HS-5 (cell line): ENCODE measurements around the gene DTX3.

Source experiments
- DNase-seq: peaks from one replicate; pipeline ENCODE4 v3.0.0-alpha.2; 2012; ENCODE audit warnings: low read depth

The DTX3 gene

DNA sequence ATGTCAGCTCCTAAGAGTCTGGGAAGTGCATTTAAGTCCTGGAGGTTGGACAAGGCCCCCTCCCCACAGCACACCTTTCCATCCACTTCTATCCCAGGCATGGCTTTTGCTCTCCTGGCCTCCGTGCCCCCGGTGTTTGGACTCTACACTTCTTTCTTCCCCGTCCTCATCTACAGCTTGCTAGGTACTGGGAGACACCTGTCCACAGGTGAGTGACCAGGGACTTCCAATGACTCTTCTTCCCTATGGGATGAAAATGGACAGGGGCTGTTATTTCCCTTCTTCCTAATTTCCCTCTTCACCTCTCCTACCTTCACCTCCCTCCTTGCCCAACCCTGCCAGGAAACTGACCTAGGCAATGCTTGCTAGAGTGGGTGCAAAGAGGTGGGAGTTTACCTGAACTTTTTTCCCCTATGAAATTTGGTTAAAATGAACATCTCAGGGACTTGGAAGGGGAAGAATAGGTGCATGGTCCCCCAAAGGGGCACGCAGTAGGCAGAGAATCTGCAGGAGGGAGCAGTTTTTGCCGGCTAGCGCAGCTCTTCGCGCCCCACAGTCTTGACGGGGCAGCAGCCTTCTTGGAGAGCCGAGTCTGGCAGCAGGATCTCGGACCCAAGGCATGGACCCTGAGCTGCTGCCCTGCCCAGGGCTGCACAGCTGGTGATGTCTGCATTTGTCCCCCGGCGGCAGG is 15.8 kb downstream of the DTX3 start:
- DNase-seq = no peak

GRCh38 chr12:57620936-57621496 is 16.4 kb downstream of the DTX3 start:
- DNase-seq = no peak

DNA sequence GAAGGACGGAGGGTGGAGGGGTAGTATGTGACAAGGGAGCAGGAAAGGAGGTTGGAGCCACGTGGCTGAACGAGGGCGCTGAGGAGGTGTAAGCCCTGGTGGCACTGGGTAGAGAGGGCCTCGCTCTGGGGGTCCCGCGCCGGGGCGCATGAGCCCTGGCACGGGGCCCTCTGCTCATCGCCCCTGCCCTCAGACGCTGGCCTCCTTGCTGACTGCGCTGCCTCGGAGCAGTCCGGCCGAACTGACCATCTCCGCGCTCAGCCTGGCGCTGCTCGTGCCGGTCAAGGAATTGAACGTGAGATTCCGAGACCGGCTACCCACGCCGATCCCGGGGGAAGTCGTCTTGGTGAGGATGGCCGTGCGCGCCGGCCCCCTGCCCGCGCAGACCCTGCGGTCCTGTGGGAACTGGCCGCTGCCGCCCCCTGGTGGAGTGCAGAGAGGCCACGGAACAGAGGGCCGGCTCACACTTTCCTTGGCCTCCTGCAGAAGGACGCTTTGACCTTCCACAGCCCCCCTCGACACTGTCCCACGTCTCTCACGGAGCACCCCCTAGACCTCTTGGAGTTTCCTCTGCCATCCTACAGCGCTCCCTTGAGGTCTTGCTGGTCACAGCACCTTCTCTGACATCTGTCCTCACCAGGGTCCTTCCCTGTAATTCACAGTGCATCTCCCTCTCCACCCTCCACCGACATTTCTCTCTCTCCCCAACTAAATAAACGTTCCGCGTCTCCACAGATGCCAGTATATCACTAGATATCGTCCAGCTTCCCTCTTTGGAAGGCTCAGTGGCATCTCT is 17.1 kb downstream of the DTX3 start:
- no peak for DNase-seq

- no peak for DNase-seq
Measured at GRCh38 chr12:57622293-57623245, 17.9 kb downstream of the DTX3 start.

- DNase-seq = no peak
Measured at GRCh38 chr12:57623385-57623784, 18.8 kb downstream of the DTX3 start.

GRCh38 chr12:57623811-57624390 is 19.3 kb downstream of the DTX3 start:
- DNase-seq = no peak

GRCh38 chr12:57624441-57625220 is 20.0 kb downstream of the DTX3 start:
- DNase-seq = no peak

DNA sequence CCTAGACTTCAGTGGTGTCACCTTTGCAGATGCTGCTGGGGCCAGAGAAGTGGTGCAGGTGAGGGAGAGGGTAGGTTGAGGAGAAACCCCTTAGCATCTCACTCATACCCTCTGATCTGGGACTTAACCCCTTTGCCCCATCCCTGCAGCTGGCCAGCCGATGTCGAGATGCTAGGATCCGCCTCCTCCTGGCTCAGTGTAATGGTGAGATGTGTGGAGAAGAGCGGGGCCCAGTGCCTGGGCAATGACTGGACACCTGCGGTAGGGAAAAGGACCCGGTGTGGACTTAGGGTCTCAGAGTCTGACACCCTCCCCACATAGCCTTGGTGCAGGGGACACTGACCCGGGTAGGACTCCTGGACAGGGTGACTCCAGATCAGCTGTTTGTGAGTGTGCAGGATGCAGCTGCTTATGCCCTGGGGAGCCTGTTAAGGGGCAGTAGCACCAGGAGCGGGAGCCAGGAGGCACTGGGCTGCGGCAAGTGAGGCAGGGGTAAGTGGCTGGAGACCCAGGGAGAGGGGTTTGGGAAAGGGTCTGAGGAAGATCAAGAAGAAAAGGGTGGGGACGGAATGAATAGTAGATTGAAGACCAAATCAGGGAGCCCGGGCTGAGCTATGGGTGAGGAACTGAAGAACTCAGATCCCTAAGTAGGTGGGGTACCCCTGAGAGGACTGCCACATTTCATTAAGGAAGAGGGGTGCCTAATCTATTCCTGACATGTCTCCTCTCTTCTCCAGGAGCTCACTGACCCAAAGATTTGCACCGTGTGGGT is 20.8 kb downstream of the DTX3 start:
- DNase-seq = no peak

DNA sequence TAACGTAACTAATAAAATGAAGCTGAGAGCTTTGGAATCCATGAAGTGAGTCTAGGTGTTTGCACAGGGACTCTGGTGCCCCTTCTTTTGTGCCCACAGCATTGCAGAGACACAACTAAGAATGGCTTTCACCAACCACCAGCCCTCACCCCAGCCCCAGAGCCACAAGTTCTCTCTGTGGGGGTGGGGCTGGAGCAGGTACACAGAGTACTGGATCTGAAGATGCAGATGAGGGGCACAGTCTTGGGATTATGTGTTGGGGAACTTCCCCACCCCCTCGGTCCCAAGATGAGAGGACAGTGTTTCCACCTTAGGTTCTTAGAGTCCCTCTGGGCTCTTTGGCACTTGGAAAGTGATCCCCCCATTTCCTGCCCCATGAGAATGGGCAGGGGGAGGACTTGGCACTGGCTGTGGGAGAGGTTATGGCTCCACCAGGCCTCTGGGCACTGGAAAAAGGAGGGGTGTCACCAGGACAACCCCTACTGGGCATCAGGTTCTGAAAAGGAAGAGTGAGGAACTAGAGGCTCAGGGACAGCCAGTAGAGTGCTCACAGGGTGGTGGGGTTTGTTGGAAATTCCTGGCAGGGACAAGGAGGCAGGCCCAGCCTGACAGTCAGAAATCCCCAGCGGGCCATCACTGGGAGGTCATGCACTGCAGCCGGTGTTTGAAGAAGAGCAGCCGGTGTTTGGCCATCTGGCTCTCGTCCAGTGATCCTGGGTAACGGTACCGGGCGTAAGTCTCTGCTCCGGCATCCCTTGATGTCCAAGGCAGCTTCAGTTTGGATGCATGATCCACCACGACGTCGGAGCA is 21.7 kb downstream of the DTX3 start:
- DNase-seq = no peak

GRCh38 chr12:57626921-57627445 is 22.4 kb downstream of the DTX3 start:
- no peak for DNase-seq

DNA sequence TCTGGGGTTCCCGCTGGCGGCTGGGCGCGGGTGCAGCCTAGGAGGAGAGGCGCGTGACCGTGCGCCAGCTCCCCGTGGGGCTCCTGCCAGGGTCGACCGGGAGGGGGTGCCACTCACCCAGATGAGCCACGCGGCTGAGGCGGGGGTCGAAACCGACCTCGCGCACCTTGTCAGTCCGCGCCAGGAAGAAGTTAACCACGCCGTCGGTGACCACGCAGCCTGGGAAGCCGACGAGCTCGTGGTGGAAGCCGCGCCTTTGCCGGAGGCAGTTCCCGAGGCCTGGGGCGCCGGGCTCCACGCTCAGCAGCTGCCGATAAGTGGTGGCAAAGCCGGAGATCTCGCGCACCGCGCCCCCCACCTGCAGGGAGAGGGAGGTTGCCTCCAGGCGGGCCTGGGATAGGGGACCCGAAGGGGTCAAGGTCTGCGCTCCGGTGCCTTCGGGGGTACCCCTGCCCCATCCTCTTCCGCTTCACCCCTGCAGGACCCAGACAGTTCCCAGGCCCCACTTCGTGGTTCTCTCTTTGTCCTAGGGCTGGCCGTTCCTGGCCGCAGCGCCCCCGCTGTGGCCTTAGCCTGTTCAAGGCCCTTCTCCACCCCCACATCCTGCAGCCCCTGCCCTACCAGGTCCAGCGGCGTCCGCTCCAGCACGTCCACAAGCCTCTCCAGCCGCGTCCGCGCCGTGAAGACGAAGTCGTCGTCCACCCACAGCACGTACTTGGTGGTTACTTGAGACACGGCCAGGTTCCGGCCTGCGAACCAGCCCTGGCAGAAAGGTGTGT is 23.1 kb downstream of the DTX3 start:
- DNase-seq = no peak

GRCh38 chr12:57628280-57629191 is 23.9 kb downstream of the DTX3 start:
- DNase-seq = no peak

DNA sequence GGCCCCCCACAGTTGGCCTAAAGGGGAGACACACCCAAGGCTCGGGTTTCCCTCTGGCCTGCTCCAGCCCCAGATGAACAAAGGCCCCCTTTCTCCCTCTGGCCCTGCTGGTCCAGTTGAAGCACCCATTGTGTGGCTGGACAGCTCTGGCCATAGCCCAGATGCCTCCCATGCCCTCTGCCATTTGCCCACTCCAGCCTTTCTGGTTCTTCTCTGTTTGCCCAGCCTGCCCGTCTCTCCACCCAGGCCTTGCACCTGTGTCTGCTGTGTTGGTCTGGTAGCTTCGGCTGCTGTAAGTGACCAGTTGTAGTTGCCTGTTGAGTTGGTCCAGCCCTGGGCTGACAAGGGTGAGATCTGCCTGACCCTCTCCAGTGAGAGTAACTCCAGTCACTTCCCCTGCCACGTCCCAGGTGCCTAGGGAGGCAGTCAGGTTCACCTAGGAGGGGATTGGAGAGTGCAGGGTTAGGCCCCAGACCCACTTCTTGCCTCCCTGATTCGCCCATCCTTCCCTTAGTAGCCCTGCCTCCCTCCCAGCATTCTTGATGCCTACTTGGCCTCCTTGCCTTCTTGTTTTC is 25.4 kb downstream of the DTX3 start:
- no peak for DNase-seq

- DNase-seq = no peak
Measured at GRCh38 chr12:57630891-57631433, 26.3 kb downstream of the DTX3 start.

GRCh38 chr12:57631566-57632072 is 27.0 kb downstream of the DTX3 start:
- no peak for DNase-seq
